K562 (cell line): ENCODE measurements around the gene TMEM158. TPM values are rescaled to one million over a fixed set of nuclear protein-coding genes. Genes with fewer than 3 reads are reported as not detected.

Experiments
- ATAC-seq: fragments of 200-7000 bp; cut with Tn5 transposase; 3 replicates; pipeline ENCODE4 v1.9.1; 2020; ENCODE audit warnings: moderate library complexity
- BruUV-seq: library from RNA; stranded (reverse); fragments of 400-500 nt; replicated peaks from 2 replicates; lab custom pipeline; 2021; lab: Mats Ljungman, UMichigan
- CTCF ChIA-PET: fragments of 300-600 bp; formaldehyde crosslinking; extraction: SDS; loops from one replicate; lab custom pipeline; 2021; ENCODE audit warnings: low intra/inter-chr PET ratio; lab: Yijun Ruan, JAX
- POLR2A ChIA-PET: fragments of 300-600, 350-650 bp; sonication (Branson Sonifier 250); formaldehyde crosslinking; extraction: SDS; loops from one replicate; lab custom pipeline; 2021; ENCODE audit warnings: antibody characterized with exemption, inconsistent platforms; lab: Yijun Ruan, JAX
- DNase-seq, 4 experiments: peaks; one replicate each; pipeline versions ENCODE4 v3.0.0 to v3.0.0-alpha.2; 2011 to 2018; ENCODE audit warnings: low spot score in 3 of 4, mixed read lengths in 3 of 4; ENCODE audit errors: extremely low read depth in 1 of 4
- FAIRE-seq: peaks from 2 replicates; lab custom pipeline; 2011; peaks lifted over from hg19 to GRCh38; lab: Jason Lieb, UNC
- H2AFZ ChIP-seq: 2 replicates; pipeline ENCODE4 v1.6.0; 2011; ENCODE audit warnings: low read depth, low read length, control low read depth, inconsistent platforms
- H3K27ac ChIP-seq: fragments of 200-600 bp; 3 replicates; pipeline ENCODE4 v1.8.0; 2011; ENCODE audit warnings: low read depth, mild to moderate bottlenecking, control low read depth, inconsistent platforms, low read length, moderate library complexity, mixed read lengths; ENCODE audit errors: extremely low read depth
- H3K27me3 ChIP-seq, 2 experiments: fragments of 300-600 bp in 1 of 2; 2 replicates in 1 of 2; 3 replicates in 1 of 2; pipeline versions ENCODE4 v1.6.0 to v1.8.0; 2011; ENCODE audit warnings: inconsistent platforms in 2 of 2, low read length in 2 of 2, mild to moderate bottlenecking in 1 of 2, mixed read lengths in 1 of 2, moderate library complexity in 1 of 2; ENCODE audit not compliant: control insufficient read depth in 2 of 2, insufficient read depth in 2 of 2
- H3K36me3 ChIP-seq: fragments of 300-600 bp; 3 replicates; pipeline ENCODE4 v1.8.0; 2011; ENCODE audit warnings: mild to moderate bottlenecking, low read length, inconsistent platforms; ENCODE audit not compliant: control insufficient read depth, insufficient read depth
- H3K4me1 ChIP-seq, 2 experiments: fragments of 200-600 bp in 1 of 2; replicated peaks in 1 of 2; 2 replicates in 1 of 2; 3 replicates in 1 of 2; pipeline versions ENCODE4 v1.5.1 to v1.8.0; 2011; ENCODE audit warnings: inconsistent platforms in 2 of 2, low read length in 2 of 2, mild to moderate bottlenecking in 1 of 2, mixed read lengths in 1 of 2, moderate library complexity in 1 of 2; ENCODE audit not compliant: control insufficient read depth in 2 of 2, insufficient read depth in 2 of 2
- H3K4me2 ChIP-seq: 2 replicates; pipeline ENCODE4 v1.6.1; 2011; ENCODE audit warnings: low read length, control low read depth, inconsistent platforms, mixed read lengths; ENCODE audit not compliant: insufficient read depth
- H3K4me3 ChIP-seq: fragments of 200-600 bp; sonication (generic), shearing (Covaris generic); 2 replicates; pipeline ENCODE4 v1.5.1; 2016; ENCODE audit warnings: control low read depth, inconsistent platforms
- H3K79me2 ChIP-seq: fragments of 200-600 bp; 3 replicates; pipeline ENCODE4 v1.8.0; 2011; ENCODE audit warnings: low read length, inconsistent platforms; ENCODE audit not compliant: control insufficient read depth, insufficient read depth
- H3K9ac ChIP-seq, 2 experiments: 2 replicates each; pipeline versions ENCODE4 v1.6.0 to v1.6.1; 2011; ENCODE audit warnings: low read depth in 2 of 2, low read length in 2 of 2, control low read depth in 1 of 2, inconsistent platforms in 1 of 2, mild to moderate bottlenecking in 1 of 2, mixed read lengths in 1 of 2; ENCODE audit not compliant: insufficient read depth in 1 of 2
- H3K9me1 ChIP-seq: one replicate; pipeline ENCODE4 v1.6.0; 2011; ENCODE audit warnings: inconsistent platforms, mild to moderate bottlenecking, low read length, moderate library complexity; ENCODE audit not compliant: control insufficient read depth, insufficient read depth
- H3K9me3 ChIP-seq: replicated peaks from 2 replicates; pipeline ENCODE4 v1.5.1; 2011; ENCODE audit warnings: low read depth, low read length, inconsistent platforms; ENCODE audit not compliant: control insufficient read depth, insufficient read depth
- H4K20me1 ChIP-seq: replicated peaks from 2 replicates; pipeline ENCODE4 v1.6.1; 2011; ENCODE audit warnings: low read length, inconsistent platforms, mixed read lengths; ENCODE audit not compliant: control insufficient read depth, insufficient read depth
- ARID1B ChIP-seq: fragments of 450-650 bp; IDR thresholded peaks from 2 replicates; pipeline ENCODE4 v1.6.1; 2016; ENCODE audit warnings: antibody characterized with exemption, mild to moderate bottlenecking, inconsistent platforms
- C11orf30 ChIP-seq: fragments of 450-650 bp; IDR thresholded peaks from 2 replicates; pipeline ENCODE4 v1.6.1; 2016; ENCODE audit warnings: low read depth, mild to moderate bottlenecking
- CREM ChIP-seq: IDR thresholded peaks from 2 replicates; pipeline ENCODE4 v1.6.1; 2014; ENCODE audit warnings: antibody characterized with exemption, low read depth
- DNMT1 ChIP-seq: fragments of 450-650 bp; IDR thresholded peaks from 2 replicates; pipeline ENCODE4 v1.6.1; 2016; ENCODE audit warnings: antibody characterized with exemption, mild to moderate bottlenecking
- ETV5 ChIP-seq: sonication (generic); formaldehyde crosslinking; IDR thresholded peaks from 2 replicates; pipeline ENCODE4 v1.4.0; 2020; ENCODE audit warnings: low read depth, mild to moderate bottlenecking, missing genetic modification reagents
- PHTF2 ChIP-seq: fragments of 250-450 bp; sonication (Bioruptor Pico); IDR thresholded peaks from 2 replicates; pipeline ENCODE4 v1.5.0; 2021; ENCODE audit warnings: mild to moderate bottlenecking
- RAD21 ChIP-seq, 2 experiments: fragments of 250-450 bp in 1 of 2; fragments of 450-650 bp in 1 of 2; sonication (Bioruptor Pico) in 1 of 2; formaldehyde crosslinking in 1 of 2; IDR thresholded peaks in 1 of 2; conservative IDR thresholded peaks in 1 of 2; 2 replicates each; pipeline versions ENCODE4 v1.4.0 to v1.8.0; 2020 to 2022; ENCODE audit warnings: mild to moderate bottlenecking in 2 of 2, moderate library complexity in 1 of 2
- RCOR1 ChIP-seq, 2 experiments: IDR thresholded peaks; 2 replicates each; pipeline ENCODE4 v1.6.1; 2012; ENCODE audit warnings: low read depth in 2 of 2, low read length in 2 of 2, borderline replicate concordance in 1 of 2, improper control_type of control experiment in 1 of 2
- TRIM24 ChIP-seq, 2 experiments: fragments of 450-650 bp; IDR thresholded peaks; 2 replicates each; pipeline ENCODE4 v1.6.1; 2016
- ZNF316 ChIP-seq: fragments of 450-650 bp; IDR thresholded peaks from 2 replicates; pipeline ENCODE4 v1.6.1; 2016
- WGBS: fragments of 100-300 bp; shearing (Covaris generic); methylation state at CpG from one replicate; pipeline ENCODE4 v1.1.6; 2016; ENCODE audit warnings: low coverage, mixed read lengths; ENCODE audit not compliant: insufficient coverage; ENCODE audit errors: missing lambda C conversion rate; 5-methylcytosine and 5-hydroxymethylcytosine counted together
- in situ Hi-C: fragments of 300-500 bp; cut with MboI; formaldehyde crosslinking; loops from 4 replicates; pipeline ENCODE4 v1.15.0; 2018; ENCODE audit warnings: inconsistent platforms, mixed read lengths
- intact Hi-C: fragments of 100-400 bp; cut with micrococcal nuclease; formaldehyde crosslinking; loops from 2 replicates; pipeline ENCODE4 v1.14.2; 2022
- polyA plus RNA-seq, 8 experiments: library from polyadenylated mRNA; depleted of rRNA in 4 of 8; stranded (reverse) in 5 of 8; unstranded in 3 of 8; fragments of >200 nt; fragmentation: Nextera tagmentation in 2 of 8; fragmentation: Illumina TruSeq in 1 of 8; extraction: Ambion mirVana in 2 of 8; extraction: Trizol in 1 of 8; gene quantifications; 2 replicates each; pipeline versions ENCODE4 v1.2.1 to v1.2.3, GENCODE V29; 2011 to 2014; ENCODE audit warnings: inconsistent platforms in 1 of 8, missing spikeins in 1 of 8
- total RNA-seq, 7 experiments: library from RNA; depleted of rRNA in 6 of 7; stranded (reverse); fragments of >200 nt in 6 of 7; fragmentation: Illumina TruSeq in 2 of 7; extraction: Trizol in 2 of 7; gene quantifications; 2 replicates each; pipeline versions ENCODE4 v1.2.1 to v1.2.3, GENCODE V29; 2011 to 2021; ENCODE audit warnings: low replicate concordance in 1 of 7
- TF ChIP-seq, protein P1 (sequence below): fragments of 450-650 bp; IDR thresholded peaks from 2 replicates; pipeline ENCODE4 v1.6.1; 2016
- TF ChIP-seq, protein P2 (sequence below), 2 experiments: IDR thresholded peaks in 1 of 2; conservative IDR thresholded peaks in 1 of 2; 2 replicates each; pipeline ENCODE4 v1.6.1; 2016; ENCODE audit warnings: low read depth in 2 of 2, mild to moderate bottlenecking in 1 of 2, missing compliant biosample characterization in 1 of 2, missing genetic modification characterization in 1 of 2, moderate library complexity in 1 of 2

TMEM158 gene
- total and polyA plus RNA-seq, 9 of the 15 experiments (the other 6 are each of a cell fraction or from before 2014, with no cell fraction given): 2.2 to 46.5 (median 8.4) TPM

GRCh38 chr3:45207446-45207845 is 18.6 kb downstream of the TMEM158 start:
- Histone ChIP-seq H2AFZ (no peak overlapping the region), H3K4me3 (no peak overlapping the region), H3K27ac (no peak overlapping the region), H3K9me1 (no peaks in the 10 kb centered on the region), H3K27me3 (no peaks in the 10 kb centered on the region; a peak in 1 of 5 replicates), H3K9me3 (no peaks in the 10 kb centered on the region), H3K79me2 (no peaks in the 10 kb centered on the region), H4K20me1 (no peaks in the 10 kb centered on the region), H3K9ac (no peak overlapping the region), H3K36me3 (no peaks in the 10 kb centered on the region), H3K4me2 (no peak overlapping the region), H3K4me1 (peaks cover 4 to 16% of the 10 kb centered on the region in 2 experiments; a peak in 4 of 5 replicates)
- ChIA-PET CTCF (no interaction called here), POLR2A (interaction anchor here (1.1 to 2.5 kb wide), 2 partner anchors 30 to 163 kb away, joined by 3 to 6 read pairs; no protein-coding TSS in a partner anchor)
- intact Hi-C loops (no loop called here), in situ Hi-C loops (no loop called here)
- DNase-seq: no peak
- BruUV-seq: no TSS peak
- ATAC-seq: no peak
- FAIRE-seq: no peak
- TF ChIP-seq ZNF316 (peak; percentile 31; the same call in 1 of the 2 replicates), PHTF2 (CRISPR knock-in tag) (no peak)
- 37% methylated on average over 4 of the region's 4 CpGs for WGBS

DNA sequence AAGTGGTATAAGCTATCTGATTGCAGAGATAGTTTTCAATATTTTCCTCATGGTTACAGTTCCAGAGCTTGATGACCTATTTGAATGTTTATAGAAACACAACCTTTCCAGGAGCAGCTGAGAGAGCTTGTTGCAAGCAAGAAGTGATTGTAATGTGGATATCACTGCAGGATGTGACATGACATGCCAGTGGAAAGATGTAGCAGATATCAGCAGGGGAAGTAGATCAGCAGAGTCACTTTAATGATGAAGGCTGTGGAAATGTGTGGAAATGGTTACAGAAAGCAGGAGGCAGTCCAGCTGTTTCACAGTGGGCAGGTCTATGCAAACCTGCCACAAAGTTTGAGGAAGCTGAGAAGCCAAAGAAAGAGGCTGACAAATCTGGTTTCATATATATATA is 21.0 kb downstream of the TMEM158 start:
- no peaks in the 10 kb centered on the region; a peak in 2 of 5 replicates for H3K27me3 ChIP-seq
- ATAC-seq (peak; percentile 33; the same call in 1 of the 3 replicates), FAIRE-seq (peak; percentile 49), DNase-seq (no peak)
- no peak overlapping the region for H2AFZ ChIP-seq
- no peaks in the 10 kb centered on the region for H4K20me1 ChIP-seq
- H3K36me3 ChIP-seq: no peaks in the 10 kb centered on the region
- H3K4me1 ChIP-seq: peaks cover 0 to 5% of the 10 kb centered on the region in 2 experiments; a peak in 4 of 5 replicates
- H3K9me3 ChIP-seq: no peaks in the 10 kb centered on the region
- H3K9ac ChIP-seq: no peak overlapping the region
- in situ Hi-C loops (no loop called here), intact Hi-C loops (no loop called here)
- no peaks in the 10 kb centered on the region for H3K9me1 ChIP-seq
- H3K4me3 ChIP-seq: no peak overlapping the region
- no peaks in the 10 kb centered on the region for H3K79me2 ChIP-seq
- H3K4me2 ChIP-seq: no peak overlapping the region
- BruUV-seq: no TSS peak
- ChIA-PET CTCF (interaction anchor here (1.3 kb wide), 1 partner anchor 165 kb away, joined by 4 read pairs; no protein-coding TSS in a partner anchor), POLR2A (interaction anchor here (0.8 to 1.7 kb wide), 4 partner anchors 9 to 163 kb away, joined by 3 to 5 read pairs (median 4); no protein-coding TSS in a partner anchor)
- no peak overlapping the region for H3K27ac ChIP-seq
- TF ChIP-seq CREM (0 out of 2 replicates have a peak, but pooled peaks have one; percentile 16), DNMT1 (no peak), RCOR1 (IDR thresholded peaks at IDR 0.05; ENCODE audit: borderline replicate concordance in 1 of 2, low read depth in 2 of 2, low read length in 2 of 2) (peak in 1 of 2 experiments; percentile 64; a peak in 1 of 4 replicates), ETV5 (CRISPR knock-in tag) (no peak), RAD21 (CRISPR knock-in tag; conservative IDR thresholded peaks at IDR 0.05 in 1 of 2, IDR thresholded peaks at IDR 0.05 in 1 of 2) (peak; percentile 11 to 21; a peak in 1 of 4 replicates), C11orf30 (peak; percentile 18; the same call in 1 of the 2 replicates), ARID1B (peak; percentile 39; the same call in 1 of the 2 replicates), TRIM24 (IDR thresholded peaks at IDR 0.05) (peak in 1 of 2 experiments; percentile 16; a peak in 1 of 4 replicates)
- TF ChIP-seq, protein P1, sequence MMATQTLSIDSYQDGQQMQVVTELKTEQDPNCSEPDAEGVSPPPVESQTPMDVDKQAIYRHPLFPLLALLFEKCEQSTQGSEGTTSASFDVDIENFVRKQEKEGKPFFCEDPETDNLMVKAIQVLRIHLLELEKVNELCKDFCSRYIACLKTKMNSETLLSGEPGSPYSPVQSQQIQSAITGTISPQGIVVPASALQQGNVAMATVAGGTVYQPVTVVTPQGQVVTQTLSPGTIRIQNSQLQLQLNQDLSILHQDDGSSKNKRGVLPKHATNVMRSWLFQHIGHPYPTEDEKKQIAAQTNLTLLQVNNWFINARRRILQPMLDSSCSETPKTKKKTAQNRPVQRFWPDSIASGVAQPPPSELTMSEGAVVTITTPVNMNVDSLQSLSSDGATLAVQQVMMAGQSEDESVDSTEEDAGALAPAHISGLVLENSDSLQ: peak; percentile 73; the same call in 1 of the 2 replicates
- TF ChIP-seq, protein P2, sequence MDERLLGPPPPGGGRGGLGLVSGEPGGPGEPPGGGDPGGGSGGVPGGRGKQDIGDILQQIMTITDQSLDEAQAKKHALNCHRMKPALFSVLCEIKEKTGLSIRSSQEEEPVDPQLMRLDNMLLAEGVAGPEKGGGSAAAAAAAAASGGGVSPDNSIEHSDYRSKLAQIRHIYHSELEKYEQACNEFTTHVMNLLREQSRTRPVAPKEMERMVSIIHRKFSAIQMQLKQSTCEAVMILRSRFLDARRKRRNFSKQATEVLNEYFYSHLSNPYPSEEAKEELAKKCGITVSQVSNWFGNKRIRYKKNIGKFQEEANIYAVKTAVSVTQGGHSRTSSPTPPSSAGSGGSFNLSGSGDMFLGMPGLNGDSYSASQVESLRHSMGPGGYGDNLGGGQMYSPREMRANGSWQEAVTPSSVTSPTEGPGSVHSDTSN (CRISPR knock-in tag; IDR thresholded peaks at IDR 0.05; ENCODE audit: low read depth): no peak
- TF ChIP-seq, protein P2 (tag; conservative IDR thresholded peaks at IDR 0.05; ENCODE audit: low read depth): peak; percentile 45; the same call in 1 of the 2 replicates
